Sigmoid colon (tissue), 4 donors: Measurements from ENCODE around the gene VGLL4.

Experiments used
- EP300 ChIP-seq, 4 donors: sonication (generic); formaldehyde crosslinking; IDR thresholded peaks; one replicate each; pipeline ENCODE4 v1.6.1; 2017; ENCODE audit warnings: antibody characterized with exemption in 4 of 4
- POLR2A ChIP-seq, 2 donors: fragments of 450-650 bp; IDR thresholded peaks; one replicate each; pipeline ENCODE4 v1.6.1; 2016; ENCODE audit warnings: antibody characterized with exemption in 2 of 2, mild to moderate bottlenecking in 2 of 2, moderate library complexity in 2 of 2
- POLR2AphosphoS5 ChIP-seq, 4 donors: sonication (generic); formaldehyde crosslinking; IDR thresholded peaks; one replicate each; pipeline ENCODE4 v1.6.1; 2017; ENCODE audit warnings: antibody characterized with exemption in 4 of 4
- TF ChIP-seq, protein P1 (sequence below), 4 experiments: fragments of 450-650 bp in 3 of 4; fragments of 200-600 bp in 1 of 4; IDR thresholded peaks; one replicate each; pipeline ENCODE4 v1.5.1; 2016 to 2019; ENCODE audit warnings: antibody characterized with exemption in 4 of 4, mild to moderate bottlenecking in 3 of 4, moderate library complexity in 2 of 4

DNA sequence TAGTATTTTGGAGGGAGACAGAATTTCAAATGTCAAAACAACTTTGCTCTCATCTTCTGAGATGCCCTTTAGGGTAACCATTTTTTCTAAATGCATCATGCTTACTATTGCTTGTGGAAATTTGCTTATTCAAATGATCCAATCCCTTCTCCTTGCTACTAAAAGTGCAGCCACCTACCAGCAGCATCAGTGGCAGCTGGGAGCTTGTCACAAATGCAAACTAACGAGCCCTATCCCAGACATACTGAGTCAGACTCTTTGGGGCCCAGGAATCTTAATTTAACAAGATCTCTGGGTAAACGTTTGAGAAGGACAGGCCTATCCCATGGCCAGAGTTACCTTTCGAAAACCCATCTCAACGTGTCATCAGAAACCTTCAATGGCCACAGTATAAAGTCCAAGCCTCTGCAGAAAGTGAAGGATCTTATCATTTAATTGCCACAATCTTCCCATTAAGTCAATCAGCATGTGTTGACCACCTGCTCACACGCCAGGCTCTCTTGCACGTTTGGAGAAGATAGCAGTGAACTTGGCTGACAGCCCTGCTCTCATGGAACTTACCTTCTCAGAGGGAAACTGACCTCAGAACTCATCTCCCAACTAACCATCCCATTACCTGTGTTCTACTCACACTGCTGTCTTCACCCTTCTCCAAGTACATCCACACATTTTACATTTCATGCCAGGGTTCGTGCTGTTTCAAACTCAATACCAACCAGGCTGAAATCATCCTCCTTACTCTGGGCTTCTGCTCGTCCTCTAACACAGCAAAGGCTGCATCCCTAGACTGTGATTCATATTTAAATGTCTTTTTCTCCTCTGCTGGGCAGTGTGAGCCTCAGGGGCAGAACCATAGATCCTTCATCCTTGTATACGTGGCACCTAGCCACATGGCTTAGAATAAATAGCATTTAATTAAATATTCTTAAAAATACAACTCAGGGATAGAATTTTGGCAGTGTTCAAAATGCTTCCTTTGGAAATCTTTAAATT, 24.8 kb upstream of the VGLL4 start:
- TF ChIP-seq EP300 (IDR thresholded peaks at IDR 0.05) (no peak), POLR2A (IDR thresholded peaks at IDR 0.05) (no peak), POLR2AphosphoS5 (IDR thresholded peaks at IDR 0.05) (no peak)
- TF ChIP-seq, protein P1, sequence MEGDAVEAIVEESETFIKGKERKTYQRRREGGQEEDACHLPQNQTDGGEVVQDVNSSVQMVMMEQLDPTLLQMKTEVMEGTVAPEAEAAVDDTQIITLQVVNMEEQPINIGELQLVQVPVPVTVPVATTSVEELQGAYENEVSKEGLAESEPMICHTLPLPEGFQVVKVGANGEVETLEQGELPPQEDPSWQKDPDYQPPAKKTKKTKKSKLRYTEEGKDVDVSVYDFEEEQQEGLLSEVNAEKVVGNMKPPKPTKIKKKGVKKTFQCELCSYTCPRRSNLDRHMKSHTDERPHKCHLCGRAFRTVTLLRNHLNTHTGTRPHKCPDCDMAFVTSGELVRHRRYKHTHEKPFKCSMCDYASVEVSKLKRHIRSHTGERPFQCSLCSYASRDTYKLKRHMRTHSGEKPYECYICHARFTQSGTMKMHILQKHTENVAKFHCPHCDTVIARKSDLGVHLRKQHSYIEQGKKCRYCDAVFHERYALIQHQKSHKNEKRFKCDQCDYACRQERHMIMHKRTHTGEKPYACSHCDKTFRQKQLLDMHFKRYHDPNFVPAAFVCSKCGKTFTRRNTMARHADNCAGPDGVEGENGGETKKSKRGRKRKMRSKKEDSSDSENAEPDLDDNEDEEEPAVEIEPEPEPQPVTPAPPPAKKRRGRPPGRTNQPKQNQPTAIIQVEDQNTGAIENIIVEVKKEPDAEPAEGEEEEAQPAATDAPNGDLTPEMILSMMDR (IDR thresholded peaks at IDR 0.05) = no peak
